Activated naive CD4-positive, alpha-beta T cell treated with anti-CD3 and anti-CD28 coated beads for 36 hours (primary cell): Measurements from ENCODE around the gene MFAP3. TPM values are rescaled to one million over a fixed set of nuclear protein-coding genes. Genes with fewer than 3 reads are reported as not detected.

Source experiments
- CTCF ChIA-PET: fragments of 350-600 bp; sonication (Branson Sonifier 250); formaldehyde crosslinking; loops from one replicate; lab custom pipeline; 2021; ENCODE audit warnings: antibody characterized with exemption; lab: Charles Lee
- DNase-seq: peaks from one replicate; pipeline ENCODE4 v3.0.0-alpha.2; 2020
- H3K27ac Mint-ChIP-seq: one replicate; pipeline ENCODE4 v1.8.0; 2021; ENCODE audit warnings: mild to moderate bottlenecking, mixed read lengths
- H3K27me3 Mint-ChIP-seq: one replicate; pipeline ENCODE4 v1.8.0; 2021; ENCODE audit warnings: low read depth, mixed read lengths
- H3K36me3 Mint-ChIP-seq: one replicate; pipeline ENCODE4 v1.8.0; 2021; ENCODE audit warnings: low read depth, mixed read lengths
- H3K4me1 Mint-ChIP-seq: one replicate; pipeline ENCODE4 v1.8.0; 2021; ENCODE audit warnings: low read depth, mixed read lengths
- H3K4me3 Mint-ChIP-seq: one replicate; pipeline ENCODE4 v1.8.0; 2021; ENCODE audit warnings: mild to moderate bottlenecking, moderate library complexity, mixed read lengths
- H3K9me3 Mint-ChIP-seq: one replicate; pipeline ENCODE4 v1.8.0; 2021; ENCODE audit warnings: mixed read lengths
- intact Hi-C: fragments of 100-400 bp; cut with micrococcal nuclease; formaldehyde crosslinking; loops from one replicate; pipeline ENCODE4 v1.15.1; 2023
- total RNA-seq, 2 experiments: library from RNA; stranded (reverse); gene quantifications; one replicate each; pipeline ENCODE4 v1.2.3, GENCODE V29; 2021

The MFAP3 gene
- total RNA-seq, 2 experiments from 2014 or later = 7.9 to 8.4 TPM

DNA sequence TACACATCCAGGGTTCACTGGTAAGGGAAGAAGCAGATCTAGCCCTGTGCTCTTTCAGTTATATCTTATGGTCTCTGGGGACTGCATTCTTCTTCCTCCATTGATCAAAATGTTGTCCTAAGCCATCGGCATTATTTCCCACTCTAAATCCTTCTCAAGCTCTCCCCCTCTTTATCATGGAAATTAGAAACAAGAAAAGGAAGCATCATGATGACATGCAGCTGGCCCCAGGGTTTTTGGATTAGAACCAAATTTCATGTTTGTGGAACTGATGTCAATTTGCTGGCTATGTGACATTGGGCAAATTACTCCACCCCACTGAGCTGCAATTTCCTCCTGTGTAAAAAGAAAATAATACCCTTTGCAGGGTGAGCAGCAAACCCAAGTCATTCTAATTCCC, 39.5 kb downstream of the MFAP3 start:
- no peak overlapping the region for H3K27ac Mint-ChIP-seq
- intact Hi-C loops = no loop called here
- no peaks in the 10 kb centered on the region for H3K27me3 Mint-ChIP-seq
- no peak overlapping the region for H3K4me3 Mint-ChIP-seq
- H3K4me1 Mint-ChIP-seq = peaks cover 9% of the 10 kb centered on the region
- no peaks in the 10 kb centered on the region for H3K36me3 Mint-ChIP-seq
- no peak for DNase-seq
- H3K9me3 Mint-ChIP-seq = no peaks in the 10 kb centered on the region
- CTCF ChIA-PET = interaction anchor here (1.5 kb wide), 1 partner anchor 327 kb away, joined by 5 read pairs; no protein-coding TSS in a partner anchor

DNA sequence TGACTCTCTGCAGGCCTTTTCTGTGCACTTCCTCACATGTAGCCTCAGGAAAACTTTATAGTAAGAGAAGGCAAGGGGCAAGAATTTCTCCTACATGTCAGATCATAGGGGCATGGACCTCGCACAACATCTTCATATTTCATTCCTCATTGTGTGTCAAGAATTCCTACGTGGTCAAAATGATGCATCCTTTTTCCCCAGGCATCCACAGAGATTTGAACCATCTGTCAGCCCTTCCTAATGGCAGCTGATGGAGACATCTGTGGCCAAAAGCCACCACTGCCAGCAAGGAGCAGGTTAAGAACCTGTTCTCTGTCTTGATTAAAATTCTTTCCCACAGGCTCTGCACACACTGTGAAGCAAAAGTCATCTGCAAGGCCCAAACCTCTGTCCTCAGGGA, 42.5 kb downstream of the MFAP3 start:
- Mint-ChIP-seq H3K4me1 (no peaks in the 10 kb centered on the region), H3K27ac (no peak overlapping the region), H3K36me3 (no peaks in the 10 kb centered on the region), H3K9me3 (no peaks in the 10 kb centered on the region), H3K27me3 (no peaks in the 10 kb centered on the region), H3K4me3 (no peak overlapping the region)
- CTCF ChIA-PET = interaction anchor here (0.6 to 2.1 kb wide), 3 partner anchors 9 to 324 kb away, joined by 3 to 8 read pairs (median 6); no protein-coding TSS in a partner anchor
- intact Hi-C loops = no loop called here
- no peak for DNase-seq

DNA sequence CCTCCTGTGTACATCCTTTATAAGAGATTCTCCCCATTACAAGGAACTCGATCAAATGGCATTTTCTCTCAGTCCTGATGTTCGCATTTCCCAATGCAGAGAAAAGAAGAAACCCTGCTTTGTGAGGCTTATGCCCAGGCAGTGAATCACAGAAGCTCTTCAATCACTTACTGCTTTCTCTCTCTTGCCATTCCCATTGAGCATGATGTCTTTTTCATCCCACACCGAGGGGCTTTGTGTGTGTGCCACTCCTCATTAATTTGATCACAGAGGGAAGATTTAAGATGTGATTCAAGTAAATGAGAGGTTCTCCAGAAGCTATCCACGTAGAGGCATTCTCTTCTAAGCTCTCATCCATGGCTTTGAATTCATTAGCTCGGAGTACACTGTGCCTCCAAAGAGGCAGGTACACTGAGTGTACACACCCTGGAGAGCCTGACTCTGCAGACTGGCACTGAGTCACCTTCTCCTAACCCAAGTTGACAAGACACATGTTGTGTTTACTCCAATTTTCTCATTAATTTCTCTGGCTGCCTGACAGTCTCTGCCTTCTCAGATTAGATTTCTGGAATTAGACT, 45.4 kb downstream of the MFAP3 start:
- H3K4me3 Mint-ChIP-seq = no peak overlapping the region
- no peaks in the 10 kb centered on the region for H3K4me1 Mint-ChIP-seq
- no peaks in the 10 kb centered on the region for H3K36me3 Mint-ChIP-seq
- CTCF ChIA-PET = no interaction called here
- DNase-seq = no peak
- no peaks in the 10 kb centered on the region for H3K9me3 Mint-ChIP-seq
- peaks cover 2% of the 10 kb centered on the region for H3K27me3 Mint-ChIP-seq
- intact Hi-C loops = no loop called here
- H3K27ac Mint-ChIP-seq = no peak overlapping the region

DNA sequence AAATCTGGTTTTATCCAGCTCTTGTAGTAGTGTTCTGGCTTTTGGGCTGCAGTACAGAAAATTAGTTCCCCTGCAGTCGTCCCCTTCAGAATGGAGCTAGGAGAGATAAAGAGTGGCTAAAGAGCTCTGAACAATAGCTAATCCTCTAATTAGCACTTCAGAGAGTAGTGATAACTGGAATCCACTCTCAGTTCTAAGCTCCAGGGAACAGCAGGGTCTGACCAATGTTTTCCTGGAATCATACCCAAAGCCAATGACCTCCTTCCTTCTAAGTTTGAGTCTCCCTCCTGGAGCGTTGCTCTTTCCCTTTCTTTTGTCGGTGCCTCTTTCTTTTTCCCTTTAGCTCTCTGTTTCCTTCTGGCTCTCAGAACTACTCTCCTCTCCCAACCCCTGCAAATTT, 47.4 kb downstream of the MFAP3 start:
- no peak overlapping the region for H3K27ac Mint-ChIP-seq
- intact Hi-C loops = no loop called here
- CTCF ChIA-PET = interaction anchor here (1.0 to 1.3 kb wide), 3 partner anchors 10 to 318 kb away, joined by 3 read pairs; no protein-coding TSS in a partner anchor
- peaks cover 6% of the 10 kb centered on the region for H3K27me3 Mint-ChIP-seq
- no peak overlapping the region for H3K4me3 Mint-ChIP-seq
- no peaks in the 10 kb centered on the region for H3K4me1 Mint-ChIP-seq
- no peaks in the 10 kb centered on the region for H3K36me3 Mint-ChIP-seq
- DNase-seq = no peak
- no peaks in the 10 kb centered on the region for H3K9me3 Mint-ChIP-seq

DNA sequence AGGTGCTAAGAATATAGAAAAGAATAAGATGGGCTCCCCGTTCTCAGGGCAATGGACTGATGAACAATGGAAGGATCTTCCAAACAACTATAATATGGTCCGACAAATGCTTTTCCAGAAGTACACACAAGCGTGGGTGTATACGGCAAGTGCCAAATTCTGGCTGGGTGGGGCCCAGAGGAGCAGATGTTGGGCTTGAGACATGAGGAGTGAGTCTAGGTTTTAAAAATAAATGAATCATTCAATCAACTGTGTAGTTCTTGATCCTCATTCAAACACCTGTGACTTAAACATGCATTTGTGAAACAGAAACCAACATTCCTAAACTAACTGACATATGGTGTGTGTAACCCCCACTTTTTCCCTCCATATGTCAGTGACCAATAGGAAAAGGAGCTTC, 47.9 kb downstream of the MFAP3 start:
- Mint-ChIP-seq H3K27ac (no peak overlapping the region), H3K4me1 (no peaks in the 10 kb centered on the region), H3K9me3 (no peaks in the 10 kb centered on the region), H3K4me3 (no peak overlapping the region), H3K27me3 (peaks cover 9% of the 10 kb centered on the region), H3K36me3 (no peaks in the 10 kb centered on the region)
- no peak for DNase-seq
- intact Hi-C loops = no loop called here
- CTCF ChIA-PET = interaction anchor here (1.0 to 1.3 kb wide), 4 partner anchors 10 to 318 kb away, joined by 3 to 5 read pairs (median 3); no protein-coding TSS in a partner anchor

DNA sequence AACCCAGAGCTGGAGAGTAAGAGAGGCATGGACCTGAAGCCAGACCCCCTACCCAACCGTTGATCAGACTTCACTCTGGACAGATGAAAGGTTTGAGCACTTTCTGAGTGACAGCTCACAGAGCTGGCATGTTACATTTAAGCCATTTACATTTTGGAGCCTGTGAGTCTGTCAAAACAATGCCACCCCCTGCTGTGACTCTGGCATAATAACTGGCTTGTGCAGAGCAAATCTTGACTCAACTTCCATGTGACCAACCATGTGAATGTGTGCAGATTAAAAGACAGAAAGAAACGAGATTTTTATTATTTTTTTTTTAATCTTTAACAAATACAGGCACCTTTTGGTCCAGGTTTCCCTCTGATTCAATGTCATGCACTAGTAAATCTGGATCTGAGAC, 48.5 kb downstream of the MFAP3 start:
- Mint-ChIP-seq H3K4me1 (no peaks in the 10 kb centered on the region), H3K27ac (no peak overlapping the region), H3K36me3 (no peaks in the 10 kb centered on the region), H3K4me3 (no peak overlapping the region), H3K27me3 (peaks cover 10% of the 10 kb centered on the region), H3K9me3 (no peaks in the 10 kb centered on the region)
- DNase-seq = no peak
- CTCF ChIA-PET = interaction anchor here (1.3 kb wide), 3 partner anchors 11 to 19 kb away, joined by 3 to 5 read pairs (median 3); no protein-coding TSS in a partner anchor
- intact Hi-C loops = no loop called here

DNA sequence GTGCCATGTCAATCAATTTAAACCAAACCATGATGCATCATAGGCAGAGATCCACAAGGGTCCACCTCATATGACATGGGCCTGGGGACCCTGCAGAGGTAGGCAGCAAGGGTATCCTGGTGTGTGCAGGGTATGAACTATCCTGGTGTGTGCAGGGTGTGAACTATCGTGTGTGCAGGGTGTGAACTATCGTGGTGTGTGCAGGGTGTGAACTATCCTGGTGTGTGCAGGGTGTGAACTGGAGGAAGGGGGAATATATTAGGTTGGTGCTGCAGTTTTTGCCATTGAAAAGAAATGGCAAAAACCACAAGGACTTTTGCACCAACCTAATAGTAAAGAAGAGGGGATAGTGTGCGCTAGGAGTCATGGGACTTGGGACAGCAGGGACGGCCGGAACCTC, 50.0 kb downstream of the MFAP3 start:
- Mint-ChIP-seq H3K9me3 (no peaks in the 10 kb centered on the region), H3K27me3 (peaks cover 10% of the 10 kb centered on the region), H3K27ac (no peak overlapping the region), H3K4me1 (no peaks in the 10 kb centered on the region), H3K4me3 (no peak overlapping the region), H3K36me3 (no peaks in the 10 kb centered on the region)
- DNase-seq = no peak
- intact Hi-C loops = no loop called here
- CTCF ChIA-PET = interaction anchor here (0.7 to 1.1 kb wide), 2 partner anchors 16 to 316 kb away, joined by 4 read pairs; no protein-coding TSS in a partner anchor

DNA sequence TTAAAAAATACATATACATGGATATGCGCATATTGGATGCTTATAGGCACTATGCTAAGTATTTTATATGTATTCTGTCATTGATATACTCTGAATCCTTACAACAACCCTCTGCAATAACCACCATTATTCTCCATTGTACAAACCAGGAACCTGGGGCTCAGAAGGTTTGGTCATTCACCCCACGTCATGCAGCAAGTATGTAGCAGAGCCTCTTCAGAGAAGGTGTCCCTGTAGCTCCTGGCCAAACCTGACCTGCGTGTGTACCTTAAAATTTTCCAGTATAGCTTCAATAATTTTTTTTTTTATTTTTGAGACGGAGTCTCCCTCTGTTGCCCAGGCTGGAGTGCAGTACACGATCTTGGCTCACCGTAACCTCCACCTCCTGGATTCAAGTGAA, 51.9 kb downstream of the MFAP3 start:
- no peak overlapping the region for H3K4me3 Mint-ChIP-seq
- CTCF ChIA-PET = interaction anchor here (0.9 to 1.4 kb wide), 2 partner anchors 35 to 314 kb away, joined by 3 read pairs; no protein-coding TSS in a partner anchor
- no peaks in the 10 kb centered on the region for H3K36me3 Mint-ChIP-seq
- peaks cover 16% of the 10 kb centered on the region for H3K27me3 Mint-ChIP-seq
- no peak for DNase-seq
- H3K9me3 Mint-ChIP-seq = no peaks in the 10 kb centered on the region
- intact Hi-C loops = no loop called here
- no peak overlapping the region for H3K27ac Mint-ChIP-seq
- no peaks in the 10 kb centered on the region for H3K4me1 Mint-ChIP-seq

DNA sequence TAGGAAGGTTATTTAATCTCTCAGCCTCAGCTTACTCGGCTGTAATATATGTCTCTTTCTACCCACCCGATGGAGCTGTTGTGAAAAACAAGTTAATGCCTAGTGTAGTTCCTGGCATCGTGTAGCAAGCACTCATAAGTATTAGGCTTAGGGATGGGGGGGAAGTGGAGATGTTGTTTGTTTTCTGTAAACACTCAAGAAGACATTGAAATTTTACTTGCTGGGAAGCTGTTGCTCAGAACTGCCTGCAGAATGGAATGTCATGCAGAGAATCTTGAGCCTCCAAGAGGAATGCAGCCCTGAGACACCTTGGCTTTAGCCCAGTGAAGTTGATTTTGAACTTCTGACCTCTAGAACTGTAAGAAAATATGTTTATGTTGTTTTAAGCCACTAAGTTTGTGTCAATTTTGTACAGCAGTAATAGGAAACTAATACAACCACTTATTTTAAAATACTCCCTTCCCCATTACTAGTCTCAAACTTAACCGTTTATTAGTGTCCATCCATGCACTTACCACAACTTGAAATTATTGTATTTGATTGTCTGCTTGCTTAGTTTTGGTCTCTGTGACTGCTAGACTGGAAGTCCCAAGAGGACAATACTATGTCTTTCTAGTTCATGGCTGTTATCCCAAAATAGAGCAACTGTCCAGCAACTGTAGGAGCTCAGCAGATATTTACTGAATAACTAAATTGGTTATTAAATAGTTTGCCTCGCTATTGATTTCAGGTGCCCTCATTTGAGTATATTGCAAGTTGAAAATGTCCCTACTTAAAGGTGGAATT, 53.8 kb downstream of the MFAP3 start:
- Mint-ChIP-seq H3K27me3 (peaks cover 16% of the 10 kb centered on the region), H3K27ac (no peak overlapping the region), H3K9me3 (no peaks in the 10 kb centered on the region), H3K4me1 (no peaks in the 10 kb centered on the region), H3K4me3 (no peak overlapping the region), H3K36me3 (no peaks in the 10 kb centered on the region)
- DNase-seq = no peak
- CTCF ChIA-PET = interaction anchor here (0.7 to 1.0 kb wide), 2 partner anchors 16 to 224 kb away, joined by 3 read pairs; no protein-coding TSS in a partner anchor
- intact Hi-C loops = no loop called here

DNA sequence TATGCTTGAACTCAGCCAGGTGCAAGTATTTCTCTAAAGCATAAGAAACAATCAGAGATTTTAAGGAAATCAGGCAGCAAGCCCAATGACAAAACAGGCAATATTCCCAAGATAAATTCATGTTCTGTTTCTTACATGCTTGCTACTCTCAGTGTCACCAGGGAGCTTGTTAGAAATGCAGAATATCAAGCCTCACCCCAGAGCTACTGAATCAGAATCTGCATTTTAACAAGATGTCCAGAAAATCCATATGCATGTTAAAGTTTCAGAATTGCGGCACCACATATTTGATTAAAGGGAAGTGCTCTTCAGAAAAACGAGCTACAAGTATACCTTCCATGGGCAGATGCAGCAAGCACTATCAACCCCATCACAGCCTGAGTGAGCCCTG, 54.4 kb downstream of the MFAP3 start:
- H3K4me1 Mint-ChIP-seq = no peaks in the 10 kb centered on the region
- CTCF ChIA-PET = interaction anchor here (0.7 kb wide), 1 partner anchor 224 kb away, joined by 3 read pairs; no protein-coding TSS in a partner anchor
- intact Hi-C loops = no loop called here
- no peak overlapping the region for H3K4me3 Mint-ChIP-seq
- no peak for DNase-seq
- H3K9me3 Mint-ChIP-seq = no peaks in the 10 kb centered on the region
- H3K27ac Mint-ChIP-seq = no peak overlapping the region
- peaks cover 16% of the 10 kb centered on the region for H3K27me3 Mint-ChIP-seq
- no peaks in the 10 kb centered on the region for H3K36me3 Mint-ChIP-seq

DNA sequence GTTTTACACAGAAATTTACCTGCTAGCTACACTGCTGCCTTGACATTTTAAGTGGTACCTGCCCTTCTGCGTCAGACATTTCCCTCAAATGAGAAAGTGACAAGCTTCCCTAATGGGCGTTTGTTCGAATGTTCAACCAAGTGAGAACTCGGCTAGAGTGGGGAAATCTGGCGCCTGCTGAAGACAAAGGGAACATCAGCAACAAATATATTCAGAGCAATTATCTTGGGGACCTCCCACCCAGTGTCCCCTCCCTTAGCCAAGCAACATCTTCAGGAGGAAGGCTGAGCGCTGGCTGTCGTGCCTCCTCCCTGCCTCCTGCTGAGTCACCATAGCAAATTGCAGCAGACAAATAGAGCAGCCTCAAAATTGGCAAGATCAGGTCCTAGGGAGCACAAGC, 57.1 kb downstream of the MFAP3 start:
- no peaks in the 10 kb centered on the region for H3K36me3 Mint-ChIP-seq
- intact Hi-C loops = no loop called here
- no peaks in the 10 kb centered on the region for H3K9me3 Mint-ChIP-seq
- no peak overlapping the region for H3K4me3 Mint-ChIP-seq
- CTCF ChIA-PET = interaction anchor here (0.5 kb wide), 1 partner anchor 445 kb away, joined by 3 read pairs; no protein-coding TSS in a partner anchor
- H3K27ac Mint-ChIP-seq = no peak overlapping the region
- H3K4me1 Mint-ChIP-seq = no peaks in the 10 kb centered on the region
- no peak for DNase-seq
- peaks cover 10% of the 10 kb centered on the region for H3K27me3 Mint-ChIP-seq

DNA sequence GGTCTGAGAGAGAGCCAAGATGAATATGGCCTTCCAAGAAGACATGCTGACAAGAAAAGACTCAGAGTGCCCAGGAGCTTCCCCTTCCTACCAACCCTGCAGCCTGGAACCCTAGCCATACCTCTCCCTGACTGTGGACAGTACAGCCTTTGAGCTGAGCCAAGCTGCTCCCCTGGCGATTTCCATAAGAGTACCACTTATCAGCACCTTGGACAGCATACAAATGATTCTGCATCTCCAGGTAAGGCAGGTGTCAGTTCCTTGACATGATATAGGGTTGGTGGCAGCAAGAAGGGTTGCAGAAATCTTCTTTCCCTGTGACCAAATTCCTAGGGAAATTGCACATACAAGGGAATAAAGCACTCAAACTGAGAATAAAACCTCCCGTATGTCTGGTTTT, 58.3 kb downstream of the MFAP3 start:
- no peaks in the 10 kb centered on the region for H3K9me3 Mint-ChIP-seq
- CTCF ChIA-PET = no interaction called here
- H3K27me3 Mint-ChIP-seq = peaks cover 6% of the 10 kb centered on the region
- no peaks in the 10 kb centered on the region for H3K36me3 Mint-ChIP-seq
- no peak overlapping the region for H3K4me3 Mint-ChIP-seq
- H3K27ac Mint-ChIP-seq = no peak overlapping the region
- intact Hi-C loops = no loop called here
- no peak for DNase-seq
- no peaks in the 10 kb centered on the region for H3K4me1 Mint-ChIP-seq
